Measurements from ENCODE around the gene ATF4.

The ATF4 gene

GRCh38 chr22:39524753-39525657 lies 4.6 kb downstream of the ATF4 start:
- no peak for DNase-seq (ENCODE audit: low read depth)
- no peak overlapping the region for H3K4me3 ChIP-seq (ENCODE audit: low read depth, low read length)

GRCh38 chr22:39525658-39525975 lies 5.3 kb downstream of the ATF4 start:
- H3K4me3 ChIP-seq (ENCODE audit: low read depth, low read length), result no peak overlapping the region

GRCh38 chr22:39526736-39527171 lies 6.4 kb downstream of the ATF4 start:
- H3K4me3 ChIP-seq (ENCODE audit: low read depth, low read length), result no peak overlapping the region
- DNase-seq (ENCODE audit: low read depth), result no peak

More at GRCh38 chr22:39525658-39525975, 5.3 kb downstream of the ATF4 start:
- DNase-seq (ENCODE audit: low read depth), result no peak

- DNase-seq (ENCODE audit: low read depth), result no peak
- no peak overlapping the region for H3K4me3 ChIP-seq (ENCODE audit: low read depth, low read length)
Observed at GRCh38 chr22:39527481-39527961, 7.2 kb downstream of the ATF4 start.

- no peak overlapping the region for H3K4me3 ChIP-seq (ENCODE audit: low read depth, low read length)
- no peak for DNase-seq (ENCODE audit: low read depth)
Observed at GRCh38 chr22:39528080-39528661, 7.8 kb downstream of the ATF4 start.

- H3K4me3 ChIP-seq (ENCODE audit: low read depth, low read length), result no peak overlapping the region
Observed at GRCh38 chr22:39528681-39529486, 8.5 kb downstream of the ATF4 start.

GRCh38 chr22:39529487-39529851 lies 9.1 kb downstream of the ATF4 start:
- no peak overlapping the region for H3K4me3 ChIP-seq (ENCODE audit: low read depth, low read length)
- no peak for DNase-seq (ENCODE audit: low read depth)

More at GRCh38 chr22:39528681-39529486, 8.5 kb downstream of the ATF4 start:
- DNase-seq (ENCODE audit: low read depth), result peak; percentile 74

GRCh38 chr22:39530116-39530515 lies 9.8 kb downstream of the ATF4 start:
- no peak overlapping the region for H3K4me3 ChIP-seq (ENCODE audit: low read depth, low read length)
- DNase-seq (ENCODE audit: low read depth), result no peak

GRCh38 chr22:39530692-39531331 lies 10.4 kb downstream of the ATF4 start:
- DNase-seq (ENCODE audit: low read depth), result no peak
- no peak overlapping the region for H3K4me3 ChIP-seq (ENCODE audit: low read depth, low read length)

GRCh38 chr22:39532215-39533073 lies 12.1 kb downstream of the ATF4 start, which contains the start of gene RPS19BP1:
Gene RPS19BP1 (minus strand): TSS chr22:39532748. CDS start chr22:39532738, 10 bp downstream.
- H3K4me3 ChIP-seq (ENCODE audit: low read depth, low read length), result peak within 1 kb of the TSS; percentile 83
- peak; percentile 95 for DNase-seq (ENCODE audit: low read depth)

GRCh38 chr22:39534092-39534506 lies 13.7 kb downstream of the ATF4 start:
- no peak for DNase-seq (ENCODE audit: low read depth)
- H3K4me3 ChIP-seq (ENCODE audit: low read depth, low read length), result no peak overlapping the region

- DNase-seq (ENCODE audit: low read depth), result no peak
Observed at GRCh38 chr22:39534591-39535356, 14.4 kb downstream of the ATF4 start.

GRCh38 chr22:39535357-39535725 lies 15.0 kb downstream of the ATF4 start:
- no peak for DNase-seq (ENCODE audit: low read depth)

More at GRCh38 chr22:39534591-39535356, 14.4 kb downstream of the ATF4 start:
- H3K4me3 ChIP-seq (ENCODE audit: low read depth, low read length), result no peak overlapping the region

GRCh38 chr22:39535831-39536449 lies 15.6 kb downstream of the ATF4 start:
- H3K4me3 ChIP-seq (ENCODE audit: low read depth, low read length), result no peak overlapping the region
- DNase-seq (ENCODE audit: low read depth), result no peak

More at GRCh38 chr22:39535357-39535725, 15.0 kb downstream of the ATF4 start:
- H3K4me3 ChIP-seq (ENCODE audit: low read depth, low read length), result no peak overlapping the region

GRCh38 chr22:39536711-39537110 lies 16.3 kb downstream of the ATF4 start:
- DNase-seq (ENCODE audit: low read depth), result no peak
- H3K4me3 ChIP-seq (ENCODE audit: low read depth, low read length), result no peak overlapping the region

GRCh38 chr22:39537975-39538374 lies 17.6 kb downstream of the ATF4 start:
- DNase-seq (ENCODE audit: low read depth), result no peak

GRCh38 chr22:39543095-39543494 lies 22.7 kb downstream of the ATF4 start:
- H3K4me3 ChIP-seq (ENCODE audit: low read depth, low read length), result no peak overlapping the region
- no peak for DNase-seq (ENCODE audit: low read depth)

More at GRCh38 chr22:39537975-39538374, 17.6 kb downstream of the ATF4 start:
- H3K4me3 ChIP-seq (ENCODE audit: low read depth, low read length), result no peak overlapping the region
